ENCODE results near the gene MIF. TPM values are rescaled to one million over a fixed set of nuclear protein-coding genes. Genes with fewer than 3 reads are reported as not detected.
"Not testable (repeated sequence)": the region's sequence is repeated elsewhere in the genome, so short reads cannot be mapped to it uniquely, and the experiment has no call there.

The MIF gene
- total RNA-seq, 4 donors from 2014 or later, result 261 to 363 (median 313) TPM

DNA sequence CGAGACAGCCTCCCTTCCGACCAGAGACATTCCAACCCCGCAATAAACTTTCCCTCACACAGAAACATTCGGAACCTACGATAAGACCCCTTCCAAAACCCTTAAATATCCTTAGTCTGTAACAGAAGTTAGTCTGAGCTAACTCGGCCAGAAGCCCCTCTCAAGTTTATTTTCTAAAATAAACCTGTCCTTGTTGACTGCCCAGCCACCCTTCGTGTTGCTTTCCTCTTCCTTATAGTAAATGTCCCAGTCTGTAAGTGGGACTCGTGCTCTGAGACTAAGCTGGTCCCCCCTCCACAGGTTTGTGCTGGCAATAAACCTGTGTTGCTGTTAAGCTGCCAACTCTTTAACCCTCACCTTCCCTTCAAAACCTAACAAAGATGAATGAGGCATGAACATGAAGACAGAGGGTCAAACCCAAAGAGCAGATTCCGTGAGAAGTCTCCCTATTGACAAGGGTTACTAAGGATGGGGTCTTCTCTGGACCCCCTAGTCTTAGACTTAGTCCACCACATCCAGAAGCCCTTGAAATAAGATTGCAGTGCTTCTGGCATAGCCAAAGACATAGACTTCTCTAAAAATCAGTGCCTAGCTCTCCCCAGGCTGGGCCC, 18.2 kb downstream of the MIF start:
- no peak overlapping the region for H3K27ac ChIP-seq
- H3K27me3 ChIP-seq, result no peaks in the 10 kb centered on the region
- no peak for DNase-seq (ENCODE audit: low spot score in 2 of 2)
- 91% methylated on average over 9 of the region's 9 CpGs for WGBS
- no peak overlapping the region for H3K4me3 ChIP-seq
- H3K36me3 ChIP-seq, result no peaks in the 10 kb centered on the region
- peaks cover 13% of the 10 kb centered on the region for H3K4me1 ChIP-seq
- no peak for TF ChIP-seq POLR2A (IDR thresholded peaks at IDR 0.05)
- TF ChIP-seq POLR2AphosphoS5 (IDR thresholded peaks at IDR 0.05), result no peak
- H3K9me3 ChIP-seq, result no peaks in the 10 kb centered on the region

GRCh38 chr22:23913306-23913660, 19.1 kb downstream of the MIF start:
- H3K4me3 ChIP-seq, result peak overlapping the region; percentile 60
- 3% methylated on average over 1 of the region's 1 CpG for WGBS
- DNase-seq (ENCODE audit: low spot score in 2 of 2), result no peak
- no peaks in the 10 kb centered on the region for H3K27me3 ChIP-seq
- no peaks in the 10 kb centered on the region for H3K9me3 ChIP-seq
- H3K27ac ChIP-seq, result peak overlapping the region; percentile 84
- H3K4me1 ChIP-seq, result peaks cover 13% of the 10 kb centered on the region
- TF ChIP-seq CTCF (IDR thresholded peaks at IDR 0.05) (no peak), POLR2AphosphoS5 (IDR thresholded peaks at IDR 0.05) (no peak), EP300 (IDR thresholded peaks at IDR 0.05) (no peak), POLR2A (IDR thresholded peaks at IDR 0.05) (no peak)
- H3K36me3 ChIP-seq, result no peaks in the 10 kb centered on the region

DNA sequence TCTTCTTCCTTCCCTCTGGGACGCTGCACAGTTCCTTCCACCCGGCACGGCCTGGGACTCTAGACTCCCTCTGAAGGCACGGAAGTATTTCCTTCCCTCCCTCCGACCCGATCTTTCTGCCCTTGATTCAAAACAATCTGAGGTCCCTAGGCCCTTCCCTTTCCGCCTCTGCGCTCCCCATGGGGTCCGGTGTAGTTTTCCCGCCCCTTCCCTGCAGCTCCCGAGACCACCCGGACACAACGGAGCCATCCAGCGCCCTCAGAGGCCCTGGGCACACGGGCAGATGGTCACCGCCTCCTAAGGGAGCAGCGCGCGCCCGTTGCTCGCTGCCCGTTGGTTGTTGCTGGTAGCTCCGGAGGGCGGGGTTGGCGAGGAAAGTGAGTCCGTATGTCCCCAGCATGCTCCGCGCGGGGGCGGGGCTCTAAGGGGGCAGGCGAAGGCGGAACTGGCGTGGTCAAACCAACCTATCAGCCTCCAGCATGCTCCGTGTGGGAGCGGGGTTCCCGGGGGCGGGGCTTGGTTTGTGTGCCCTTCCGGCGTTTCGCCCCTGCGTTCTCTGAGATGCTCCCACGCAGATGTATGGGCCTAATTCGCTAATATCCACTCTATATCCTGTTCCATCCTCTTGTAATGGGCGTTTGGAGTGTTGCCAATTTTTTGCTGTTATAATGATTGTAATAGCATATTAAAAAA, 19.6 kb downstream of the MIF start:
- Histone ChIP-seq H3K4me3 (peak overlapping the region; percentile 60), H3K36me3 (no peaks in the 10 kb centered on the region), H3K27ac (peak overlapping the region; percentile 84), H3K9me3 (no peaks in the 10 kb centered on the region), H3K4me1 (peaks cover 13% of the 10 kb centered on the region), H3K27me3 (no peaks in the 10 kb centered on the region)
- DNase-seq (ENCODE audit: low spot score in 2 of 2), result peak; percentile 99 to 100
- whole genome bisulfite sequencing, result under 1% methylated on average over 37 of the region's 44 CpGs
- TF ChIP-seq POLR2AphosphoS5 (IDR thresholded peaks at IDR 0.05) (peak in 2 of 3 donors; percentile 37 to 50), CTCF (IDR thresholded peaks at IDR 0.05) (no peak), POLR2A (IDR thresholded peaks at IDR 0.05) (peak in 1 of 2 donors; percentile 60), EP300 (IDR thresholded peaks at IDR 0.05) (no peak)

DNA sequence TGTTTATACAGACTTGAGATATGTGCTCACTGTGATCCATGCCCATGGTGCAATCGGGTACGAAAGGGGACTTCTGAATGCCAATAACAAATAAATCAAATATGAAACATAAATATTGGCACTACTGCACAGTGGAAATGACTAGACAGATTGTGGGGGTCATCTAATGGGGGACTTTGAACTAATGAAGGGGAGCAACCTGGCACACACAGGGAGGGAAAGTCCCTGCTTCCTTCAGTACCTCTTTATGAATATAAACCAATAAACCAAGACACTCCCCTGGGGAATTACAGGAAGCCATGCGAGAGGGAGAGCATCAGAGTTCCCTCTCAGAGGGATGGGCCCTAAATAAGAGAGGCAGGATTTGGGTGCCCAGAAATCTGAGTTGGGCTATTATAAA, 21.1 kb downstream of the MIF start:
- Histone ChIP-seq H3K36me3 (no peaks in the 10 kb centered on the region), H3K27ac (no peak overlapping the region), H3K27me3 (no peaks in the 10 kb centered on the region), H3K4me1 (peaks cover 13% of the 10 kb centered on the region), H3K9me3 (no peaks in the 10 kb centered on the region), H3K4me3 (no peak overlapping the region)
- no peak for DNase-seq (ENCODE audit: low spot score in 2 of 2)
- TF ChIP-seq POLR2AphosphoS5 (IDR thresholded peaks at IDR 0.05), result no peak
- no peak for TF ChIP-seq POLR2A (IDR thresholded peaks at IDR 0.05)
- no peak for TF ChIP-seq CTCF (IDR thresholded peaks at IDR 0.05)
- no peak for TF ChIP-seq EP300 (IDR thresholded peaks at IDR 0.05)
- WGBS, result 87% methylated on average over 3 of the region's 3 CpGs

- H3K4me3 ChIP-seq; H3K27ac ChIP-seq; DNase-seq (ENCODE audit: low spot score in 2 of 2); H3K4me1 ChIP-seq; H3K36me3 ChIP-seq; H3K27me3 ChIP-seq; H3K9me3 ChIP-seq: not testable (repeated sequence)
- 80% methylated on average over 1 of the region's 1 CpG for WGBS
Observed at GRCh38 chr22:23920267-23920611, 26.1 kb downstream of the MIF start.

DNA sequence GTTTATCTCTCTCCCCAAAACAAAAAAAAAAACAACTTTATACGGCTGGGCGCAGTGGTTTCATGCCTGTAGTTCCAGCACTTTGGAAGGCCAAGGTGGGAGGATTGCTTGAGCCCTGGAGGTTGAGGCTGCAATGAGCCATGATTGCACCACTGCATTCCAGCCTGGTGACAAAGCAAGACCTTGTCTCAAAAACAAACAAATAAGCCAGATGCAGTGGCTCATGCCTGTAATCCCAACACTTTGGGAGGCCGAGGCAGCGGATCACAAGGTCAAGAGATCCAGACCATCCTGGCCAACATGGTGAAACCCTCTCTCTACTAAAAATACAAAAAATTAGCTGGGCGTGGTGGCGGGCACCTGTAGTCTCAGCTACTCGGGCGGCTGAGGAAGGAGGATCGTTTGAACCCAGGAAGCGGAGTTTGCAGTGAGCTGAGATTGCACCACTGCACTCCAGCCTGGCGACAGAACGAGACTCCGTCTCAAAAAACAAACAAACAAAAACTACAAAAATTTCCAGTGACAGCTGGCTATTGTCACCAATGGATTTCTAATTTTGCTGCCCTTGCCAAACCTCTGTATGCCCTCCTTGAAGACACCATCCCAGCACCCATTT, 27.5 kb downstream of the MIF start:
- WGBS, result 93% methylated on average over 13 of the region's 13 CpGs
- not testable (repeated sequence) for H3K4me3 ChIP-seq; H3K9me3 ChIP-seq; H3K27me3 ChIP-seq; H3K27ac ChIP-seq; H3K4me1 ChIP-seq; DNase-seq (ENCODE audit: low spot score in 2 of 2)
- peaks cover 18% of the 10 kb centered on the region for H3K36me3 ChIP-seq

Measured in suprapubic skin (tissue), 4 donors.